K562 (cell line): ENCODE measurements around the gene DCAF11. TPM values are rescaled to one million over a fixed set of nuclear protein-coding genes. Genes with fewer than 3 reads are reported as not detected.

ENCODE experiments used
- CBX2 ChIP-seq: fragments of 200-600 bp; sonication (generic); IDR thresholded peaks from one replicate; pipeline ENCODE4 v1.6.1; 2012; ENCODE audit warnings: mild to moderate bottlenecking, low read length, inconsistent platforms; ENCODE audit not compliant: insufficient read depth, poor library complexity, severe bottlenecking
- CREBBP ChIP-seq: IDR thresholded peaks from one replicate; pipeline ENCODE4 v1.6.1; 2012; ENCODE audit warnings: low read depth, mild to moderate bottlenecking, control low read depth, inconsistent platforms, low read length
- CTBP1 ChIP-seq: fragments of 450-650 bp; IDR thresholded peaks from 2 replicates; pipeline ENCODE4 v1.6.1; 2016; ENCODE audit warnings: borderline replicate concordance
- ERF ChIP-seq: fragments of 450-650 bp; formaldehyde crosslinking; IDR thresholded peaks from 2 replicates; pipeline ENCODE4 v1.4.0; 2020; ENCODE audit warnings: mild to moderate bottlenecking, mixed read lengths
- EZH2 ChIP-seq: IDR thresholded peaks from 2 replicates; pipeline ENCODE4 v1.6.1; 2012; ENCODE audit warnings: low read depth, mild to moderate bottlenecking, inconsistent platforms, low read length, borderline replicate concordance
- FOXJ2 ChIP-seq: fragments of 200-800 bp; sonication (Bioruptor generic); IDR thresholded peaks from 2 replicates; pipeline ENCODE4 v1.6.1; 2016; ENCODE audit warnings: missing genetic modification characterization, missing compliant biosample characterization
- GATA2 ChIP-seq: sonication (generic); formaldehyde crosslinking; IDR thresholded peaks from 2 replicates; pipeline ENCODE4 v1.4.0; 2020; ENCODE audit warnings: mild to moderate bottlenecking, missing genetic modification reagents
- NFIX ChIP-seq: fragments of 250-450 bp; sonication (Bioruptor Pico); IDR thresholded peaks from 2 replicates; pipeline ENCODE4 v1.4.0; 2020; ENCODE audit warnings: low read depth, mild to moderate bottlenecking, moderate library complexity
- NONO ChIP-seq, 2 experiments: fragments of 200-400 bp in 1 of 2; fragments of 450-650 bp in 1 of 2; formaldehyde crosslinking in 1 of 2; IDR thresholded peaks; 2 replicates each; pipeline ENCODE4 v1.6.1; 2017; ENCODE audit warnings: low read depth in 2 of 2, mild to moderate bottlenecking in 2 of 2, moderate library complexity in 2 of 2, low read length in 1 of 2
- RERE ChIP-seq: sonication (generic); formaldehyde crosslinking; IDR thresholded peaks from 2 replicates; pipeline ENCODE4 v1.8.0; 2023; ENCODE audit warnings: missing genetic modification reagents, mild to moderate bottlenecking, borderline replicate concordance
- RFX1 ChIP-seq: fragments of 450-650 bp; IDR thresholded peaks from 2 replicates; pipeline ENCODE4 v1.6.1; 2016; ENCODE audit warnings: mild to moderate bottlenecking, moderate library complexity
- RFX7 ChIP-seq: fragments of 250-450 bp; sonication (Bioruptor Pico); IDR thresholded peaks from 2 replicates; pipeline ENCODE4 v1.5.1; 2021; ENCODE audit warnings: mild to moderate bottlenecking
- SAP30 ChIP-seq: fragments of 200-600 bp; sonication (generic); IDR thresholded peaks from 2 replicates; pipeline ENCODE4 v1.6.1; 2012; ENCODE audit warnings: borderline replicate concordance, low read depth, mild to moderate bottlenecking, moderate library complexity, low read length, control low read depth, inconsistent platforms; ENCODE audit not compliant: insufficient read depth, poor library complexity, severe bottlenecking
- TEAD1 ChIP-seq, 2 experiments: fragments of 450-650 bp in 1 of 2; sonication (generic) in 1 of 2; formaldehyde crosslinking; IDR thresholded peaks; 2 replicates each; pipeline versions ENCODE4 v1.4.0 to v1.8.0; 2020 to 2022; ENCODE audit warnings: mild to moderate bottlenecking in 2 of 2, missing genetic modification reagents in 1 of 2
- TOE1 ChIP-seq, 2 experiments: fragments of 450-650 bp in 1 of 2; sonication (generic) in 1 of 2; formaldehyde crosslinking in 1 of 2; IDR thresholded peaks; 2 replicates each; pipeline versions ENCODE4 v1.7.1 to v1.8.0; 2016 to 2022; ENCODE audit warnings: borderline replicate concordance in 2 of 2, mild to moderate bottlenecking in 2 of 2, antibody characterized with exemption in 1 of 2, inconsistent platforms in 1 of 2, low read depth in 1 of 2, missing genetic modification reagents in 1 of 2, moderate library complexity in 1 of 2
- ZNF232 ChIP-seq: sonication (generic); formaldehyde crosslinking; IDR thresholded peaks from 2 replicates; pipeline ENCODE4 v1.8.0; 2022; ENCODE audit warnings: mild to moderate bottlenecking, missing genetic modification reagents
- ZNF347 ChIP-seq: fragments of 450-650 bp; formaldehyde crosslinking; IDR thresholded peaks from 2 replicates; pipeline ENCODE4 v1.4.0; 2020; ENCODE audit warnings: low read depth, mild to moderate bottlenecking, moderate library complexity
- ZNF398 ChIP-seq: fragments of 250-450 bp; sonication (Bioruptor Pico); IDR thresholded peaks from 2 replicates; pipeline ENCODE4 v1.8.0; 2021; ENCODE audit warnings: moderate library complexity, mild to moderate bottlenecking, inconsistent platforms
- ZNF696 ChIP-seq: fragments of 250-450 bp; sonication (Bioruptor Pico); conservative IDR thresholded peaks from 2 replicates; pipeline ENCODE4 v1.4.0; 2020; ENCODE audit warnings: mild to moderate bottlenecking, moderate library complexity
- ZNF75A ChIP-seq: fragments of 450-650 bp; formaldehyde crosslinking; IDR thresholded peaks from 2 replicates; pipeline ENCODE4 v1.4.0; 2020; ENCODE audit warnings: mild to moderate bottlenecking
- polyA plus RNA-seq, 8 experiments: library from polyadenylated mRNA; depleted of rRNA in 4 of 8; stranded (reverse) in 5 of 8; unstranded in 3 of 8; fragments of >200 nt; fragmentation: Nextera tagmentation in 2 of 8; fragmentation: Illumina TruSeq in 1 of 8; extraction: Ambion mirVana in 2 of 8; extraction: Trizol in 1 of 8; gene quantifications; 2 replicates each; pipeline versions ENCODE4 v1.2.1 to v1.2.3, GENCODE V29; 2011 to 2014; ENCODE audit warnings: inconsistent platforms in 1 of 8, missing spikeins in 1 of 8
- total RNA-seq, 7 experiments: library from RNA; depleted of rRNA in 6 of 7; stranded (reverse); fragments of >200 nt in 6 of 7; fragmentation: Illumina TruSeq in 2 of 7; extraction: Trizol in 2 of 7; gene quantifications; 2 replicates each; pipeline versions ENCODE4 v1.2.1 to v1.2.3, GENCODE V29; 2011 to 2021; ENCODE audit warnings: low replicate concordance in 1 of 7

DCAF11 gene
- total and polyA plus RNA-seq, 9 of the 15 experiments (the other 6 are each of a cell fraction or from before 2014, with no cell fraction given): 8.5 to 46.2 (median 36.4) TPM

GRCh38 chr14:24135834-24136683 lies 21.5 kb downstream of the DCAF11 start, which contains the start of gene PSME1 (continued):
- peak; percentile 33 for TF ChIP-seq SAP30
- no peak for TF ChIP-seq ZNF347 (CRISPR knock-in tag)
- TF ChIP-seq EZH2: no peak
- TF ChIP-seq TEAD1 (CRISPR knock-in tag; IDR thresholded peaks at IDR 0.05): no peak
- no peak for TF ChIP-seq ZNF696 (CRISPR knock-in tag)
- TF ChIP-seq TOE1 (IDR thresholded peaks at IDR 0.05; ENCODE audit: borderline replicate concordance): no peak
- no peak for TF ChIP-seq TOE1 (CRISPR knock-in tag; IDR thresholded peaks at IDR 0.05; ENCODE audit: borderline replicate concordance, low read depth)
- TF ChIP-seq ZNF75A (CRISPR knock-in tag): no peak
- TF ChIP-seq CBX2: no peak
- TF ChIP-seq ZNF232 (CRISPR knock-in tag): no peak
- TF ChIP-seq RFX1: no peak
- no peak for TF ChIP-seq ZNF398 (CRISPR knock-in tag)
- TF ChIP-seq NFIX (CRISPR knock-in tag): no peak
- no peak for TF ChIP-seq RERE (CRISPR knock-in tag)
- 0 out of 2 replicates have a peak, but pooled peaks have one; percentile 44 for TF ChIP-seq CTBP1
- TF ChIP-seq NONO (IDR thresholded peaks at IDR 0.05; ENCODE audit: low read depth in 2 of 2, low read length in 1 of 2): no peak
- no peak for TF ChIP-seq ERF (CRISPR knock-in tag)
- TF ChIP-seq CREBBP: no peak
- no peak for TF ChIP-seq RFX7
- no peak for TF ChIP-seq FOXJ2
- no peak for TF ChIP-seq GATA2 (CRISPR knock-in tag)
